PC-9 (cell line): ENCODE results near the gene KRT31. TPM values are rescaled to one million over a fixed set of nuclear protein-coding genes. Genes with fewer than 3 reads are reported as not detected.

Experiments
- BruUV-seq: library from RNA; stranded (reverse); fragments of 400-500 nt; replicated peaks from 2 replicates; lab custom pipeline; 2021; lab: Mats Ljungman, UMichigan
- CTCF ChIA-PET: fragments of 300-600 bp; sonication (Branson Sonifier 250); formaldehyde crosslinking; loops from one replicate; lab custom pipeline; 2022; ENCODE audit warnings: antibody characterized with exemption; lab: Charles Lee
- POLR2A ChIA-PET: fragments of 300-600 bp; sonication (Branson Sonifier 250); formaldehyde crosslinking; loops from one replicate; lab custom pipeline; 2022; ENCODE audit warnings: antibody characterized with exemption; ENCODE audit not compliant: unreplicated experiment; lab: Charles Lee
- DNase-seq, 2 experiments: peaks; one replicate each; pipeline versions ENCODE4 v3.0.0 to v3.0.0-alpha.2; 2015 to 2022; ENCODE audit warnings: mixed read lengths in 1 of 2
- H2AFZ ChIP-seq: fragments of 200-600 bp; sonication (generic); 2 replicates; pipeline ENCODE4 v1.8.1; 2017; ENCODE audit warnings: antibody characterized with exemption
- H3F3A ChIP-seq: fragments of 200-600 bp; sonication (generic); 2 replicates; pipeline ENCODE4 v1.8.1; 2017; ENCODE audit warnings: antibody characterized with exemption, mild to moderate bottlenecking, low read depth; ENCODE audit not compliant: insufficient read depth
- H3K27ac ChIP-seq: fragments of 200-600 bp; sonication (generic); 2 replicates; pipeline ENCODE4 v1.6.1; 2016; ENCODE audit warnings: mixed run types
- H3K27me3 ChIP-seq: fragments of 200-600 bp; sonication (generic); 2 replicates; pipeline ENCODE4 v1.6.1; 2016; ENCODE audit warnings: low read depth, mixed run types; ENCODE audit not compliant: insufficient read depth
- H3K36me3 ChIP-seq: fragments of 200-600 bp; sonication (generic); 2 replicates; pipeline ENCODE4 v1.6.1; 2016; ENCODE audit warnings: low read depth, mixed run types
- H3K4me1 ChIP-seq: fragments of 200-600 bp; sonication (generic); replicated peaks from 2 replicates; pipeline ENCODE4 v1.6.1; 2016; ENCODE audit warnings: mixed run types; ENCODE audit not compliant: insufficient read depth
- H3K4me2 ChIP-seq: fragments of 200-600 bp; sonication (generic); 2 replicates; pipeline ENCODE4 v1.6.1; 2017; ENCODE audit warnings: mixed run types
- H3K4me3 ChIP-seq: fragments of 200-600 bp; sonication (generic); 2 replicates; pipeline ENCODE4 v1.6.1; 2016; ENCODE audit warnings: mixed run types
- H3K79me2 ChIP-seq: fragments of 200-600 bp; sonication (generic); 2 replicates; pipeline ENCODE4 v1.6.1; 2017; ENCODE audit warnings: low read depth, mixed run types
- H3K9me2 ChIP-seq: fragments of 200-600 bp; sonication (generic); 2 replicates; pipeline ENCODE4 v1.8.1; 2017; ENCODE audit warnings: mild to moderate bottlenecking; ENCODE audit not compliant: insufficient read depth
- H3K9me3 ChIP-seq: fragments of 200-600 bp; sonication (generic); 2 replicates; pipeline ENCODE4 v1.8.1; 2016; ENCODE audit warnings: low read depth; ENCODE audit not compliant: insufficient read depth
- H4K20me1 ChIP-seq: fragments of 200-600 bp; sonication (generic); 2 replicates; pipeline ENCODE4 v1.8.1; 2017; ENCODE audit not compliant: insufficient read depth
- CTCF ChIP-seq: fragments of 200-600 bp; sonication (generic); conservative IDR thresholded peaks from 2 replicates; pipeline ENCODE4 v1.6.1; 2017; ENCODE audit warnings: mixed run types, antibody characterized with exemption, mild to moderate bottlenecking, moderate library complexity
- EZH2 ChIP-seq: fragments of 200-600 bp; sonication (generic); IDR thresholded peaks from 2 replicates; pipeline ENCODE4 v1.8.0; 2017; ENCODE audit warnings: antibody characterized with exemption, low read depth
- intact Hi-C: fragments of 100-400 bp; cut with micrococcal nuclease; formaldehyde crosslinking; loops from one replicate; pipeline ENCODE4 v1.10.0; 2022; ENCODE audit not compliant: unreplicated experiment
- total RNA-seq: library from RNA; stranded (reverse); gene quantifications from 2 replicates; pipeline ENCODE4 v1.2.3, GENCODE V29; 2021

Gene KRT31
- total RNA-seq, 1 experiment from 2014 or later = not detected

GRCh38 chr17:41390411-41390938 lies 6.9 kb downstream of the KRT31 start:
- Histone ChIP-seq H2AFZ (no peak overlapping the region), H3K36me3 (no peaks in the 10 kb centered on the region), H3K79me2 (no peaks in the 10 kb centered on the region), H3F3A (no peaks in the 10 kb centered on the region), H3K27ac (no peak overlapping the region), H3K4me1 (peaks cover 21% of the 10 kb centered on the region), H3K4me3 (no peak overlapping the region), H3K27me3 (no peaks in the 10 kb centered on the region), H3K9me3 (peaks cover 14% of the 10 kb centered on the region), H3K4me2 (no peak overlapping the region), H3K9me2 (no peaks in the 10 kb centered on the region), H4K20me1 (no peaks in the 10 kb centered on the region)
- TF ChIP-seq CTCF (no peak), EZH2 (no peak)
- intact Hi-C loops = no loop called here
- no TSS peak for BruUV-seq
- no peak for DNase-seq
- ChIA-PET POLR2A (interaction anchor here (0.7 kb wide), 1 partner anchor 89 kb away, joined by 4 read pairs; no protein-coding TSS in a partner anchor), CTCF (no interaction called here)

- Histone ChIP-seq H2AFZ (no peak overlapping the region), H3K9me2 (no peaks in the 10 kb centered on the region), H3K79me2 (no peaks in the 10 kb centered on the region), H4K20me1 (no peaks in the 10 kb centered on the region), H3K9me3 (peaks cover 14% of the 10 kb centered on the region), H3K4me1 (peaks cover 11% of the 10 kb centered on the region), H3K4me3 (no peak overlapping the region), H3F3A (no peaks in the 10 kb centered on the region), H3K36me3 (no peaks in the 10 kb centered on the region), H3K27ac (no peak overlapping the region), H3K4me2 (no peak overlapping the region), H3K27me3 (no peaks in the 10 kb centered on the region)
- no TSS peak for BruUV-seq
- intact Hi-C loops = no loop called here
- ChIA-PET CTCF (no interaction called here), POLR2A (no interaction called here)
- TF ChIP-seq EZH2 = no peak
- no peak for TF ChIP-seq CTCF
- no peak for DNase-seq
Observed at GRCh38 chr17:41387670-41388069, 9.7 kb downstream of the KRT31 start.

- Histone ChIP-seq H4K20me1 (no peaks in the 10 kb centered on the region), H3F3A (no peaks in the 10 kb centered on the region), H3K27me3 (no peaks in the 10 kb centered on the region), H3K4me2 (no peak overlapping the region), H3K4me1 (peaks cover 3% of the 10 kb centered on the region; the same call in 1 of the 2 replicates), H3K4me3 (no peak overlapping the region), H2AFZ (no peak overlapping the region), H3K79me2 (no peaks in the 10 kb centered on the region), H3K27ac (no peak overlapping the region), H3K9me2 (no peaks in the 10 kb centered on the region), H3K9me3 (peaks cover 14% of the 10 kb centered on the region), H3K36me3 (no peaks in the 10 kb centered on the region)
- TF ChIP-seq EZH2 (no peak), CTCF (no peak)
- intact Hi-C loops = no loop called here
- ChIA-PET POLR2A (no interaction called here), CTCF (no interaction called here)
- no peak for DNase-seq
- BruUV-seq = no TSS peak
Observed at GRCh38 chr17:41386227-41386626, 11.2 kb downstream of the KRT31 start.
